IPS-NIHi11 (cell line): Measurements from ENCODE around the gene PHLDB3.
A peak's percentile ranks its signal among the peaks of the same experiment; 100 is the strongest.

Experiments used
- DNase-seq: peaks from one replicate; pipeline ENCODE4 v3.0.0; 2012; ENCODE audit warnings: mixed read lengths, low spot score

Gene PHLDB3

DNA sequence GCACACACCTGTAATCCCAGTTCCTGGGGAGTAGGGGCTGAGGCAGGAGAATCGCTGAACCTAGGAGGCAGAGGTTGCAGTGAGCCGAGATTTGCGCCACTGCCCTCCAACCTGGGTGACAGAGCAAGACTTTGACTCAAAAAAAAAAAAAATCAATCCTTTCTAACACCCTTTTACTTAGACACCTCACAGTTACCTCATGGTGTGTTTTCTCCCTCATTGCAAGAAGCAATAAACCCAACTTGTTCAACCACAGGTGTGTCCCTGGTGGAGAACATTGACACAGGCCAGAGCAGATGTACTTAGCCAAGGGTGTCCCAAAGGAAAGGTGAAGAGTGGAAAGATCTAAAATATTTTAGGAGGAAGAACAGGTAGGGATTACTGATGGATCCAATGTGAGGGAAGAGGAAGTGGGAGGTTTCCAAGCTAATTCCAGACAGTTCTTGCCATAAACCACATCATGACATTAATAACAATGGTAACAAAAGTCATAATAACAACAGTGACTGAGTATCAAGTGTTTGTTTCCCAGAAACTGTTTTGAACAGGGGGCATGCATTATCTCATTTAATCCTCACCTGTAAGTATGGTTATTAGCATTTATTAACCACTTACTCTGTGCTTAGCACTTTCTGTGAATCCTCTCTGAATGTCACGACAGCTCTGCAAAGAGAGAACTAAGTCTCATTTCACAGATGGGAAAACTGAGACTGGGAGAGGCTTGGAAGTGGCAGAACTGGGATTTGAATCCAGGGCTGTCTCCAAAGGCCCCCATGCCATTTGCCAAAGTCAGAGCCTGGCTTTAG is 36.0 kb downstream of the PHLDB3 start:
- DNase-seq = no peak

DNA sequence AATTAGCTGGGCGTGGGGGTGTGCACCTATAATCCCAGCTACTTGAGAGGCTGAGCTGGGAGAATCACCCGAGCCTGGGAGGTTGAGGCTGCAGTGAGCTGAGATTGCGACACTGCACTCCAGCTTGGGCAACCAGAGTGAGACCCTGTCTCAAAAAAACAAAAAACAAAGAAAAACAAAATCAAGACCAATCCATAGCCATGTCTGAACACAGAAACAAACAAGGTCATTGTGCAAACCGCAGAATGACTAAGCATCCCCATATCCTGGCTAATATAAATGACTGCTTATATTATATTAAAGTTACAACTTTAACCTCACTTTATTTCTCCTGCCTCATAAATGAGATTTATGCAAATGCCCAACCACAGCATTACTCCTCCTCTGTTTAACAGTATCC is 36.8 kb downstream of the PHLDB3 start:
- DNase-seq = no peak

DNA sequence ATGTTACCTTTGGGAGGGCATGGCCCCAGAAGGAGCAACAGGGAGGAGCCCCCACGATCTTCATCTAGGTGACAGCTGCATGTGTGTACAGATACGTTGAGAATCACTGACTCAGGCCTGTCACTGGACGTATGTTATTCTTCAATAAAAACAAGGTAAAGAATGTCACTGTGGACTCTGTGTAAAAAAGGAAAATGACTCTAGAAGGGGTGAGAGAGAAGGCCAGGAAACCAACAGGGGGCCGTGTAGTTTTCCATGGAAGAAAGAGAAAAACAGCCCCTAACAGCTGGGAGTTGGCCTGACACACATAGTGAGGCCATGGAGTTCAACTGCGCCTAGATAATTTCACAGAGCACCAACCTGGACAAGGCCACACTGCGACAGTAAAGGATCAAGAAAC is 37.3 kb downstream of the PHLDB3 start:
- DNase-seq = no peak

GRCh38 chr19:43466793-43467192 is 37.8 kb downstream of the PHLDB3 start:
- DNase-seq = no peak

DNA sequence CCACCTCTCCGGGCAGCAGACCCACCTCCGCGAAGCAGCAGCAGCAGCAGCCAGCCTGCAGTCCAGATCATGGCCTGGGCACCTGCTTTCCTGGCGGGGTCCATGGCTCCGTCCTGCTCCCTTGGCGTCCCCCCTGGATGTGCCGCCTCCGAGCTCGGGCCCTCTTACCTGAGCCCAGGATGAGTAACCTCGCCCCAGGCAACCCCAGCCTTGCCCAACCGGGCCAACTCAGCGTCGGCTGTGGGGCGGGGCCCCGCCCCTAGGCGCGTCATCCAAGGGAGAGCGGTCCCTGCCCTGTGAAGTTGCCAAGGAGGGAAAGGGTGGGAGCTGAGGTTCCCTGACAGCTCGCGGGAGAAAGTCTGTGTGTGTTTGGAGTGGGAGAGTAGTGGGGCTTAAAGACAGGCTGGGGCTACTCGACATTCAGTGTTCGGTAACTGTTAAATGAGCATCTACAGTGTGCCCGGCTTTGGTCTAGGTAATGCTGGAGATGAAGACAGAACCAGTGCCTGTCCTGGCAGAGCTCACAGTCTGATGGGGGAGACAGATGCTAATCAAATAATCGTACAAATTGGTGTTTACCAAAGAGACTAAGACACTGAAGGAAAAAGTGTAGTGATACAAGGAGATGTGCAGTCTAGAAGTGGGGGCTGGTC is 39.0 kb downstream of the PHLDB3 start, which contains the start of gene LYPD3:
Gene LYPD3, minus strand, starts transcription at position 141 of the 653 bp plus-strand sequence. Its CDS starts 37 bp downstream, at position 104.
- peak; percentile 61 for DNase-seq

GRCh38 chr19:43464134-43464775 is 40.3 kb downstream of the PHLDB3 start:
- DNase-seq = peak; percentile 84

DNA sequence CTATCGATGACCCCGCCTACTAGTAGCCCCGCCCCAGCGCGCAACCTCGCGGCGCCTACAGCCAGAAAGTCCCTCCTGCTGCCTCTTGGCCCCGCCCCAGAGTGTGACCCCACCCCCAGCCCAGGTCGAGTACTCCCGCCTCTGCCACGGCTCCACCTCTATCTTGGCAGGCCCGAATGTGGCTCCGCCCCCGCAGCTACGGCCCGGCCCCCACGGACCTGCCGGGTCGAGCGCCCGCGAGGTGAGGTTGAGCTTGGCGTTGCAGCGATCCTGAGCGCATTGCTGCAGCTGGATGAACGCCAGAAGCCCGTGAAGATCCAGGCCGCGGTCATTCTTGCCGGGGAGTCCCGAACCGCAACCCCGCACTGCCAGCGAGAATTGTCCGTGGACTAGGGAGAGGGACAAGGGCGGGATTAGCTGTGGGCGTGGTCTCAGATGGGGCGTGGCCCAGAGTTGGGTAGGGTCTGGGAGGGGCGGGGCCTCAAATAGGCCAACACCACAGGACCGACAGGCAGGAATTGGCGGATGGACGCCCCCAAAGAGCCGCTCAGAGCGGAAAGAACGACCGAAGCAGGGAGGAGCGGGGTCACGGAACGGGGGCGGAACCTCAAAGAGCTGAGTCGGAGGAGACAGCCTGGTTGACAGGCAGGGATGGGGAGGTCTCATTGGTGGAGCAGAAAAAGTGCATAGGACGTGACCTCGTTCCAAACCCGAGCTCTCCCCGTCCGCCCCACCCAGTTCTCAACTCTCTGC is 41.0 kb downstream of the PHLDB3 start:
- DNase-seq = peak; percentile 96

- DNase-seq = no peak
Observed at GRCh38 chr19:43462785-43463380, 41.7 kb downstream of the PHLDB3 start.

GRCh38 chr19:43462383-43462782 is 42.2 kb downstream of the PHLDB3 start:
- no peak for DNase-seq

DNA sequence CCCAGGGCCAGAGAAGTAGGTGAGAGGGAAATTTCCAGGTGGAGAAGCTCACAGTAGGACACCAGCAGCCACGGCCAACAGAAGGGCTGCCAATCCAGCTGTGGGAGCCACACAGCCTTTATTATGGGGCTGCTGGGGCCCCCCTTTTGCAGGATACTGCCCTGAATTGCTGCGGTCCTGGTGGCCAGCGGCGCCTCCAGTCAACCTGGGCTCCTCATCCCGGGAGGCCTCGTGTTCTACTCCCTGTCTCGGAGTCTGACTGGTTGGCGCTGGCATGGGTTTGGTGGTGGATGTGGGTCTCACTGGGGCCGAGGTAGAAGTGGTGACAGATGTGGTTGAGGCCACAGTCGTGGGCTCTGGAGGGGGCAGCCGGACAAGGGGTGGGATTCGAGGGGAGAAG is 43.2 kb downstream of the PHLDB3 start:
- DNase-seq = no peak

DNA sequence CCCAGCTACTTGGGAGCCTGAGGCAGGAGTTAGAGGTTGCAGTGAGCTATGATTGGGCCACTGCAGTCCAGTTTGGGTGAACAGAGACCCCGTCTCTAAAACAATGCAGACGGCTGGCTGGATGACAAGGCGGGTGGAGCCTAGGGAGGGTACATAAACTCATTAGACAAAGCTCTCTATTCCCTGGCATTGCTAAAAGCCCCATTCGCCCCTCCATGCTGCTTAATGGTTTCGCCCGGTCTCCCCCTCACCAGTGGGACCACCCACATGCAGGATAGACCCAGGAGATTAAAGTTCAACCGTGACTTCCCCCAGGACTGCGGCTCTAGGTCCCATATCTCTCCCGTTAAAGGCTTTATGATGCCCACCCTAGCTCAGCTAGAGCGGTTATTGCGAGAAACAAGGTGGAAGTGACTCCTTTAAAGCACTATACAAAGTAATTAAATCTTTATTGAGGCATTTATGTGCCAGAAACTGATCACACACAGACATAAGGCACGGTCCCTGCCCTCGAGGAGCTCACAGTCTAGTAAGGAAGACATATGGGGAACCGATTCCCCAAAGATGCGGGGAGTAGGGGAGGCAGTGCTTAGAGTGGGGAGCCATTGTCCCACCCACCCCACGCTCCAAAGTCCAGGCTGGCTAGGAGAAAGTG is 44.1 kb downstream of the PHLDB3 start:
- DNase-seq = no peak

DNA sequence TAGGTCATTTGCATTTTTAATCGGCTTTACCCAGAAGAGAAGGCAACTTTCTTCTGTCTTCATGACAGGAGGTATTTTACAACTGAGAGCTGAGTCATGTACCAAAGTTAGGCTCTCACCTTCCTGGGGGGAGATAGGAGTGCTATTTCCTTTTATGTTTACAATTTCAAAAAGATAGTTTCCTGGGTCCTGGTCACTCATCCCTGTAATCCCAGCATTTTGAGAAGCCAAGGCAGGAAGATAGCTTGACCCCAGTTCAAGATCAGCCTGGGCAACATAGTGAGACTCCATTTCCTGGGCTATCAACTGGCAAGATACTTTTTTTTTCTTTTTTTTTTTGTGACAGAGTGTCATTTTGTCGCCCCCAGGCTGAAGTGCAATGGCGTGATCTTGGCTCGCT is 46.7 kb downstream of the PHLDB3 start:
- DNase-seq = no peak

- no peak for DNase-seq
Observed at GRCh38 chr19:43455321-43456113, 49.0 kb downstream of the PHLDB3 start.

- no peak for DNase-seq
Observed at GRCh38 chr19:43454031-43454430, 50.5 kb downstream of the PHLDB3 start.

- DNase-seq = no peak
Observed at GRCh38 chr19:43452582-43452981, 52.0 kb downstream of the PHLDB3 start.

DNA sequence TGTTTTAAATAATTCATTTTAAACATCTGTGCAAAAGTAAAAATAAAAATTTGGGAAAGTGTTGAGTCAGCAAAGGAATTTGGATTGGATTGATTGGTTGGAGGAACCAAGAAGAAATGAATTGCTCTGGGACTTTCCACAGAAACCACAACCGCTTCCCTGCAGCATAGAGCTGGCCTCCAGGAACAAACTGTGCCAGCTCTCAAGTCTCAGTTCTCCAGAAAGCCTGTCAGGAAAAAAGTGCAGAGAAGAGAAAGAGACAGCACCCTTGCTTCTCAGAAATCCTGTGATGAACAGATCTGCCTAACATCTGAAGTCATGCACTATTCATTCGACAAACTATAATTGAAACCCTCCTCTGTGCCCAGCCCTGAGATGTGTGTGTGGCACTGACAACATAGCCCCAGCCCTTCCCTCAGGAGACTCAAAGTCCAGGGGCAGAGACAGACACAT is 54.0 kb downstream of the PHLDB3 start:
- no peak for DNase-seq

DNA sequence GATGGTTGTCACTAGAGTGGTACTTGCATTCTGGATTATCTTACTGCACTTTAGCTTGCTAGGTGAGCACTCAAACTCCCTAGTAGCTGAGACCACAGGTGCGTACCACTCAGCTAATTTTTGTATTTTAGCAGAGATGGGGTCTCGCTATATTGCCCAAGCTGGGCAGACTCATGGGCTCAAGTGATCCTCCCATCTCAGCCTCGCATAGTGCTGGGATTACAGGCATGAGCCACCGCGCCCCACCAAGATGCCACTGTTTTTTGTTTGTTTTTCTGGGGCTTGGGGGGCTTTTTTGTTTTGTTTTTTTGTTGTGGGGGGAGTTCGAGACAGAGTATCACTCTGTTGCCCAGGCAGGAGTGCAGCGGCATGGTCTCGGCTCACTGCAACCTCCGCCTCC is 56.9 kb downstream of the PHLDB3 start:
- no peak for DNase-seq

GRCh38 chr19:43446746-43447489 is 57.6 kb downstream of the PHLDB3 start:
- peak; percentile 81 for DNase-seq

DNA sequence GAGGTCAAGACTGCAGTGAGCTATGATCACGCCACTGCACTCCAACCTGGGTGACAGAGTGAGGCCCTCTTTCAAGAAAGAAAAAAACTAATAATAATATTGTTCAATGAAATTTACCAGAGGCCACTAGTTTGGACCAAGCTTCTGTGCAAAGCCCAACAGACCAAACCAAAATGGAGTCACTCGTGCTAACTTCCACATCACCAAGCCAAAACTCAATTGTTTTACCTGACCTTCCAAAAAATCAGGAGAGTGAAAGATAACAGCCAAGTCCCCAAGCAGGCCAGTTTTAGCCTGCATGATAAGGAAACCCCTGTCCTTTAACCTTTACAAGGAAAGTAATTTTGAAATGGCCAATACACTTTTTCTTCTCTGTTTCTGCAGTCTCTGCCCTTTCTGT is 59.1 kb downstream of the PHLDB3 start:
- DNase-seq = no peak
